Stimulated activated CD8-positive, alpha-beta memory T cell treated with anti-CD3 and anti-CD28 coated beads, Interleukin-15, amount 100 ng/mL, for 4 hours (primary cell): ENCODE measurements around the gene ZMYND11.
"Not testable (repeated sequence)": the region's sequence is repeated elsewhere in the genome, so short reads cannot be mapped to it uniquely, and the experiment has no call there.

Experiments used
- DNase-seq, 2 donors: peaks; one replicate each; pipeline ENCODE4 v3.0.0-alpha.2; 2020; ENCODE audit warnings: low read depth in 2 of 2

The ZMYND11 gene

DNA sequence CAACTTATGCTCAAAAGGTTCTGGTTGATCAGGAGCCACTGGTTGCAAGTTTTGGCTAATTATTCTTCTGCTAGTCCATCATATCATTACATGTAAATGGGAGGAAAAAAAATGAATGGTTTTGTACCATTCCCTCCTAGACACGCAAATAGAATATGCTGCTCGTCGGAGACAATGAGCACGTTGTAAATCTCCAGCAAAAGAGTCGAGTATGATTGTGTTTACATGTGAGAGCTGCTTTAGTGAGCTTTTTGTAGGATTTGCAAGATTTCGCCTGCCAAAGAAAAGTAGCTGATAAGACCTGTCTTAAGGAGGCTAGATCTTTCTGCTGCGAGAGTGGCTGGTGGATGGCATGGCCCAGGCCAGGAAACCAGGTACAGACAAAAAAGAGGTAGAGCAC, 109.0 kb downstream of the ZMYND11 start:
- no peak for DNase-seq

DNA sequence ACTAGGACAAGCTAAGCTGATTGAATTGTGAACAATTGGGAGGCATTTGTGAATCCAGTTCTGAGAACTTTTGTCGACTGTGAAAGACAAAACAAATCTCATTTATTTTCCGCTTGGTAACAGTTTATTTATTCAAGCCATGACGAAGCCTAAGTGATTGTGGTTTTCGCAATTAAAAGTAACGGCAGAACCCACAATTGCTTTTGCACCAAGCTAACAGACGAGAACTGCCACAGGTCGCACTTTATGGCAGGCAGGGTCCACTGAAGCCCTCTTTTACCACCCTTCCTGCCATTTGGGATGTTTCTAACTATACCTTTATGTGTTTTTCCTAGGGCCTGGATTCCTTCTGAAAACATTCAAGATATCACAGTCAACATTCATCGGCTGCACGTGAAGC, 111.2 kb downstream of the ZMYND11 start:
- no peak for DNase-seq

DNA sequence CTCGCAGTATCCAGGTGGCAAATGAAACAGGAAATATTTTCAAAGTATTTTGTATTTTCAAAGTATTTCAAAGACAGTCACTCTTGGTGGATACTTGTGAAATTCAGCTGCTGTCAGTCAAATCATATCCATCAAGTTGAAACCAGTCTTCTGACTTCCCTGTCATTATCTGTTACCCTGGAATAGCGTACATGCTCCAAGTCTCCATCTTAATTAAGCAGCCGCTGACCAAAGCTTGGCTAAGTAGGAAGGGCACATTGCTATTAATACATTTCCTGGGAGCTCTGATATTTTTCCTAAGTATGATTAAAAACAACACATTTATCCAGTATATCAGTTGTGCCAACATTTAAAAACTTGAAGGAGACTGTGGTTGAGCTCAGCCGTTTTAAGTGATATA, 112.2 kb downstream of the ZMYND11 start:
- DNase-seq = no peak

DNA sequence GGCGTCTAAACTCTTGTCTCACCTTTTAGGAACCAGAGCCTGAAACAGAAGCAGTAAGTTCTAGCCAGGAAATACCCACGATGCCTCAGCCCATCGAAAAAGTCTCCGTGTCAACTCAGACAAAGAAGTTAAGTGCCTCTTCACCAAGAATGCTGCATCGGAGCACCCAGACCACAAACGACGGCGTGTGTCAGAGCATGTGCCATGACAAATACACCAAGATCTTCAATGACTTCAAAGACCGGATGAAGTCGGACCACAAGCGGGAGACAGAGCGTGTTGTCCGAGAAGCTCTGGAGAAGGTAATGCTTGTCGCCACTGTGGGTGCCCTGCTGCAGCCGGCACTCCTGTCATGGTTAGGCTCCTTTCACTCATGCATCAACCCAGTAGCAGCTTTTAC, 113.1 kb downstream of the ZMYND11 start:
- no peak for DNase-seq

DNA sequence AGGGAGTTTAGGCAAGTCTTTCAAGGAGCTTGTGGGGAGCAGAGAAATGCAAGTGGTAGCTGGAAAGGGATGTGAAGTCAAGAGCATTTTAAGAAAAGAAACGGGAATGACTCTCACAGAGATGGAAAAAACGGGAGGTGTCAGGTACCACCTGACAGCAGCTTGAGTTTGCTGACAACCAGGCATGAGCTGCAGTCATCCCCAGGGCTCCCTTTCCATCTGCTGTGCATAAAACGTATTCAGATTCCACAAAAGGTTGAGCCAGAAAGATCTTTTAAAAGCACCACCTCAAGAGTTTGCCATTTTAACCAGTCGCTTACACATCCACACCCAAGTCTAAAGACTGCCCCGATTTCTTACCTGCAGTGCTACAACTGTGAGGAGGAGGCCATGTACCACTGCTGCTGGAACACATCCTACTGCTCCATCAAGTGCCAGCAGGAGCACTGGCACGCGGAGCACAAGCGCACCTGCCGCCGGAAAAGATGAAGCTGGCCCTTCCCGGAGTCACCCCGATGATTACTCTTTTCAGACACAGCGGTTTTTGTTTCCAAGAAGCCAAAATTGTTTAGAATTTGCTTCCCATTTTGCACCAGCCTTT, 116.8 kb downstream of the ZMYND11 start:
- no peak for DNase-seq

DNA sequence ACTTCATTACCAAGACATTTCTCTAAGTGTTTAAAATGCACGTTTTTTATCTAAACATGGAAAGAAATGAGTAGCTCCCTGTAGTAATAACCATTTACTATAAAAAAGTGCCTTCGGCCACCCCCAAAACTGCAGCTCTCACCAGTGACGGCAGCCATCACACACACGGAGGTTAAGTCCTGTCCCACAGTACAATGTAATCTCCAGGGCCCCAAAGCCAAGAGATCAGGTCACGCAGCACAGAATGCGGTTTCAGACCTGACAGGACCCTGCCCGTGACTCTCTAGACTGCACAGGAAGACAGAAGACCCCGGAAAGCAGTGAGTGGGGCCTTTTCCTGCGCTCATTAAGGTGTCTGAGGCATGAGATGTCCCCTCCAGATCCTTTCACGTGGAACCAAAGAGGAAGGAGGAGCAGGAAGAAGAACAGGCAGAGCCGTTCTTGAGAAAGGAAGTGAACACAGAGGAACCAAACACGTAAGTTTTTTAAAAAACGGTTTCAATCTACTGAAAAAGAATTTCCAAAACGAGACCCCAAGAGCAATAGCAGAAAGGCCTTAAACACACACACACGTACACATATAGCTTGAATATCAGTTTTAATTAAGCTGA, 125.7 kb downstream of the ZMYND11 start:
- no peak for DNase-seq

DNA sequence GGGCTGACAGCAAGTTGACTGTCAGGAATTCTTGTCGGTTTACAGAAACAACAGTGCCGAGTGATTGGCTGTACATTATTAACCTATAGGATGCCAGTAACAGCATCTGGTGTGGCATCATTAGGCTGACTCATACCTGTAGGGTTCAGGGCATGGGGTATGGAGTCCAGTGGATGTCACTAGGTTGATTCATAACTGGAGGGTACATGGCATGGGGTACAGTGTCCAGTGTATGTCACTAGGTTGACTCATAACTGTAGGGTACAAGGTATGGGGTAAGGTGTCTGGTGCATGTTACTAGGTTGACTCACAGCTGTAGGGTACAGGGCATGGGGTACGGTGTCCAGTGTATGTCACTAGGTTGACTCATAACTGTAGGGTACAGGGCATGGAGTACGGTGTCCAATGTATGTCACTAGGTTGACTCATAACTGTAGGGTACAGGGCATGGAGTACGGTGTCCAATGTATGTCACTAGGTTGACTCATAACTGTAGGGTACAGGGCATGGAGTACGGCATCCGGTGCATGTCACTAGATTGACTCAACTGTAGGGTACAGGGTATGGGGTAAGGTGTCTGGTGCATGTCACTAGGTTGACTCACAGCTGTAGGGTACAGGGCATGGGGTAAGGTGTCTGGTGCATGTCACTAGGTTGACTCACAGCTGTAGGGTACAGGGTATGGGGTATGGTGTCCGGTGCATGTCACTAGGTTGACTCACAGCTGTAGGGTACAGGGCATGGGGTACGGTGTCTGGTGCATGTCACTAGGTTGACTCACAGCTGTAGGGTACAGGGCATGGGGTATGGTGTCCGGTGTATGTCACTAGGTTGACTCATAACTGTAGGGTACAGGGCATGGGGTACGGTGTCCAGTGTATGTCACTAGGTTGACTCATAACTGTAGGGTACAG, 129.2 kb downstream of the ZMYND11 start:
- DNase-seq = not testable (repeated sequence)

DNA sequence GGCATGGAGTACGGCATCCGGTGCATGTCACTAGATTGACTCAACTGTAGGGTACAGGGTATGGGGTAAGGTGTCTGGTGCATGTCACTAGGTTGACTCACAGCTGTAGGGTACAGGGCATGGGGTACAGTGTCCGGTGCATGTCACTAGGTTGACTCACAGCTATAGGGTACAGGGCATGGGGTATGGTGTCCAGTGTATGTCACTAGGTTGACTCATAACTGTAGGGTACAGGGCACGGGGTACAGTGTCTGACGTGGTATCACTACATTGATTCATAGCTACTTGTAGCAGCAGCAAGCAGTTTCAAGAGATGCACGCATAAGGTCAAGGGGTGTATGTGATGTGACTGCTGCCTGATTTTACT, 129.8 kb downstream of the ZMYND11 start:
- not testable (repeated sequence) for DNase-seq

DNA sequence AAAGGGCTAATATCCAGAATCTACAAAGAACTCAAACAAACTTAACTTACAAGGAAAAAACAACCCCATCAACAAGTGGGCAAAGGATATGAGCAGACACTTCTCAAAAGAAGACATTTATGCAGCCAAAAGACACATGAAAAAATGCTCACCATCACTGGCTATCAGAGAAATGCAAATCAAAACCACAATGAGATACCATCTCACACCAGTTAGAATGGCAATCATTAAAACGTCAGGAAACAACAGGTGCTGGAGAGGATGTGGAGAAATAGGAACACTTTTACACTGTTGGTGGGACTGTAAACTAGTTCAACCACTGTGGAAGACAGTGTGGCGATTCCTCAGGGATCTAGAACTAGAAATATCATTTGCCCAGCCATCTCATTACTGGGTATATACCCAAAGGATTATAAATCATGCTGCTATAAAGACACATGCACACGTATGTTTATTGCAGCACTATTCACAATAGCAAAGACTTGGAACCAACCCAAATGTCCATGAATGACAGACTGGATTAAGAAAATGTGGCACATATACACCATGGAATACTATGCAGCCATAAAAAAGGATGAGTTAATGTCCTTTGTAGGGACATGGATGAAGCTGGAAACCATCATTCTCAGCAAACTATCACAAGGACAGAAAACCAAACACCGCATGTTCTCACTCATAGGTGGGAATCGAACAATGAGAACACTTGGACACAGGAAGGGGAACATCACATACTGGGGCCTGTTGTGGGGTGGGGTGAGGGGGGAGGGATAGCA, 130.7 kb downstream of the ZMYND11 start:
- DNase-seq = not testable (repeated sequence)

DNA sequence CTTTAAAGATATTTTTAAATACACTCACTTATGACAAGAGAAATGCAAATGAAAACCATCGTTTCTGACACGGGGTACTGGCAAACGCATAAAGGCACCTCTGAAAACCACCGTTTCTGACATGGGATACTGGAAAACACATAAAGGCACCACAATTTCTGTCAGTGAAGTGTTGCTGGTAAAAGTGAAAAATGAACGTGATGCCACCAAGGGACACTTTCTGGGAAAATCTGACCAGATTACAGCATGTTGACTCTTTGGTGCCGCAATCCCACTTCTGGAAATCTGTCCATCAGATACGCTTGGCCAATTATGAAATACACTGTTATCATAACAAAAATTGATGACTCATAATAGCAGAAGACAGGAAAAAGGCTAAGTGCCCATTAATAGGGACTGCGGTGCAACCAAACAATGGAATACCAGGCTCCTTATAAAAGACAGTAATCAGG, 131.7 kb downstream of the ZMYND11 start:
- no peak for DNase-seq

DNA sequence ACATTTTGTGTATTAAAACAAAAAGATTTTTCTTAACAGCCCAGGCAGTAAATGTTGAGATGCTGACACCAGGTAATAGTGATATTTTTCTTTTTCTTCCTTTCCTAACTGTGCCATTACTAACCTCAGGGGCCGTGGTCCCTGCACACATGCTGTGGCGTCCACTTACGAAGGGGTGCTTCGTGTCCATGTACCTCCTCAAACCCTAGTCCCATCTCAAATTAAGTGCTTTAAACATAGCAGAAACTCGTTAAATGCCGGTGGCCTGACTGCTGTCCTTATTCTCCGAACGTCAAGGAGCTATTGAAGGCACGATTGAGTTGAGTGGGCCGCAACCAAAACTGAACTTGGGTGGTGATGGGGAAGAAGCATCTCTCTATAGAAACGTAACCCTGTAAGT, 132.4 kb downstream of the ZMYND11 start:
- DNase-seq = no peak

DNA sequence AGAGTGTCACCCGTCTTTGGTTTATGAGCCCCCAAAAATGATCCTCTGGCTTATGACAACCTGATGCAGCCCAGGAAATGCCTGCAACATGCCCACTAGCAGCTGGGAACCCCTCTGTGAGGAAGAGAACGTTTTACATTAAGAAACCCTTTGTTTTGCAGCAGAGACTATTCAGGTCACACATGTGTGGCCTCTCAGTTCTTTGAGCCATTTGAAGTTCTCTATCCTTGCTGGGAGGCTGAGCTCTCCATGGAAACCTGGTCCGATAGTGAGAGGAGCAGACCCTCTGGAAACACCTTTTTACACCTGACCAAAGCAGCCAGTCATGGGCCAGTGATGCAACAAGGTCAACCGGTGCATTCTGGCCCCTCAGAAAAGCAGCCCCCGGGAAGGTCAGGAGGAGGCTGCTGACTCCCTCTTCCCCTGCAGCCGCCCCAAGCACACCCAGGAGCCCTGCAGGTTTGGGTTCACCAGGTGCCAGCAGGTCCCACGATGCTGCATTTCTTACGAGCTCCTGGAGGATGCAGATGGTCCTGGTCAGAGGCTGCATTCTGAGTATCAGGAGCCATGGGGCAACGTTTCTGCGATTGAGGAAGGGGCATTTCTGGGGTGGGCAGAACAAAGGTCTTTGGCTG, 134.3 kb downstream of the ZMYND11 start:
- no peak for DNase-seq

DNA sequence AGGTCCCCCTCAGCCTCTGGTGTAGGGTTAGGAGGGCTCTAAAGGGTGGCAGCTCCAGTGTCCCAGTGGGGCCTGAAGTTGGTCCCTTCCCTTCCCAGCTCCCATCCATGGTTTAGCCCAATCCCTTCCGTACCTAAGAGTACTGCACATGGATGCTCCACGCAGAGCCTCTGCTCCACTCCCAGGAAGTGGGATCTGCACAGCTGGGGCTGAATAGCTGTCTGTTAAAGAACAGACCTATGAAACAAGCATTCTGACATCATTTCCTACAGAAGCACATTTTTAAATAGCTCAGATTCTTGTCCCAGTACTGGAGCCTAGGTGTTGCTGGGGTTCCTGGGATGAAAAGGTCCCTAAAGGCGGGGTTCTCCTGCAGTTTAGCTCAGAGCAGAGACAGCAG, 135.9 kb downstream of the ZMYND11 start:
- DNase-seq = no peak

DNA sequence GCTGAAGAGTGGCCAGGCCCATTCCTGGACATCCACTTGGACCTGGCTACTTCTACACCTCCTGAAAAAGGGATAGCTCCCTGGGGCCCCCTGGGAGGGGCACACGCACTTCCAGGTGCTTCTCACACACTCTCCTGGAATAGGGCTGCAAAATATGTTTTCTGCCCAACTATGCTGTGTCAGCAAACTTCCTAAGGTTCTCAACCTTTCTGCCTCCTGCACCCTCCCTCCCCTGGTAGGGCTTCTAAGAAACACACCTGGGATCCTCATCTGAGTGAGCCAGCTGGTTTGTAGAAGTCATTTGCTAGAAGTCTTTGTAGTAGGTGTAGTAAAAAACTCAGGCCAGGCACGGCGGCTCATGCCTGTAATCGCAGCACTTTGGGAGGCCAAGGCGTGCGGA, 136.5 kb downstream of the ZMYND11 start:
- DNase-seq = no peak

DNA sequence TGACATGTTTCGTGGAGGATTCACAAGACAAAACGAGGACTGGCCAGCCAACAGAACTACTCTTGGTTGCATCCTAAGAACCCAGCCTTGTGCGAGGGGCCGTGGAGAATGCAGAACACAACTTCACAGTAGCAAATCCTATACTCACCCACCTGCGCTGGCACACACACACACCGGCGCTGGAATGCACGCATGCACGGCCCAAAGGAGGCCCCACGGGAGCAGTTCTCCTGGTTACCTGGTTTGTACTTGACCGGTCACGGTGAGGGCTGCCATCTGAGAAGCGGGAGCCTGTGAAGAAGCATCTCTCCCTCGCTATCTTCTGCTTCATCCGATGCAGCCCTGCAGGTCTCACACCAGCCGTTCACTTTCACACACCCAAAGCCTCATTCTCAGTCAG, 137.8 kb downstream of the ZMYND11 start:
- no peak for DNase-seq

DNA sequence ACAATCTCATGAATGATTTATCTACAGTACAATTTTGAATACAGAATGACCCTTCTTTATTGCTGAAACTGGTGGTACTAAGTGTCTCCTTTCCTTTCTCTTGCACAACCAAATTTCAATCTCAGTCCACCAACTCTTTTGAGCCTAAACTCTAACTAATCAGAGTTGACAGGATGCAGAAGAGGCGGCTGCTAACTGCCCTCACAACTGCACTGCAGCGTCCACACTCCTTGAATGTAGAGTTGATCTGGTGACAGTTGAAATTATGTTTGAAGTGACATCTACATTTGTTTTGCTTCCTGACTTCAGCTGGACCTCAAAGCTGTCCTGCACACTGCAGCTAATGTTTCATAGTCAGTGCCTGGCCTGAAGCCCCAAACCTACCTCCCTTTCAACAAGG, 139.6 kb downstream of the ZMYND11 start:
- no peak for DNase-seq

DNA sequence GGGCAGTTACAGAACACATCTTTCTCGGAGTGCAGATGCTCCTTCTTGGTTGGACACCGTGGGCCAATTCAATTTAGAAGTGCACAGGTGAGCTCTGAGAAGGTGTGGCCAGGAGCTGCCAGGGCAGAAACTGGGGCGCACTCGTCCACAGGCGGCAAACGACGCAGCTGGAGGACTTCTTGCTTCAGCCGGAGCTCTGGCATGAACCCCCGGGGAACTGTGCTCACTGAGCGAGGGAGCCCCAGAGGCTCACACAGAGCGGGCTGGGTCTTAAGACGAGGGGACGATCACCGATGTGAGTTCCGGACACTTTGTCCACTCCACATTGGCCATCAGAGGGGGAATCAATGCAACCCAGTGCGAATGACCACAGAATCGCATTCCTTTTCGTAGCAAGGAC, 140.4 kb downstream of the ZMYND11 start:
- no peak for DNase-seq

DNA sequence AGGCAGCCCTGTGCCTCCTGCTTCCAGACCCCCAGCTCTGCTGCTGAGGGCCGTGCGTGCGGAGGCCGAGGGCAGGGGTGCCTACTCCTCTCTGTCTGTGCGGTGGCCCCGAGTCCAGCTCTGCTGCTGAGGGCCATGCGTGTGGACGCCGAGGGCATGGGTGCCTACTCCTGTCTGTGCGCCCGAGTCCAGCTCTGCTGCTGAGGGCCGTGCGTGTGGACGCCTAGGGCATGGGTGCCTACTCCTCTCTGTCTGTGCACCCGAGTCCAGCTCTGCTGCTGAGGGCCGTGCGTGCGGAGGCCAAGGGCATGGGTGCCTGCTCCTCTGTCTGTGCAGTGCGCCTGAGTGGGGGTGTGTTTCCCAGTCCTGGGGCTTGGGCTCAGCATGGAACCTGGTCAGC, 142.7 kb downstream of the ZMYND11 start:
- DNase-seq = no peak

DNA sequence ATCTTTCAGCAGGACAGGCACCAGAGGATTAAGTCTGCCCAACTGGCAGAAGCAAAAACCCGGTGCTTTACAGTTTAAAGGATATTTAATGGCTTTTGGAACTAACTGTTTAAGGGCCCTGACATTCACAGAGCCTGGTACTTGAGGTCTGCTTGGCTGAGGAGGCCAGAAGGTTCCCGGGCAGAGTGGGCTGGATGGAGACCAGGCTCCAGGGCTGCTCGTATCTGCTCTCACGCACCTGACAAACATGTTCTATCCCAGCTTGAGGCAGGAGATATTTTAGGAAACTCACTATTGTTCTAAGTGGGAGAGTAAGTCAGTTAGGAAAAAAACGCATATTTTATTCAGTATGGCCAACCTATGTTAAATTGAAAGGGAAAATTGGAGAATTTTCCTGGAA, 143.5 kb downstream of the ZMYND11 start:
- DNase-seq = no peak

DNA sequence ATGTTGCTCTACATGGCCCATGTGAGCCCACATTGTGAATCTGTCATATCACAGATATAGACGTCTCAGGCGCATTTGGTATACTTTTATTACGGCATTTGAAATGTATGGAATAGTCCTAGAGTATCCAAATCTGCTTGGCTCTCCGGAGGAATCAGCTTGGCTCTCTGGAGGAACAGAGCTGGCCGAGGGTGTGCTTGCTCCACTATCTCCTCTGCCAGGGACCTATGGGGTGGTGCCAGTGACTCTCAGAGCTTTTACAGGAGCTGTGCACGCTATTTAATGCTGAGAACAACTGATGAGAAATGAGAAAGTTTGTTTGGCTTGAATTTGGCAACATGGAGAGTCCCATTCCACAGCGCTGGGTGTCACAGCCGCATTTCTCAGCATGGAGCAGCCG, 144.0 kb downstream of the ZMYND11 start:
- DNase-seq = no peak

DNA sequence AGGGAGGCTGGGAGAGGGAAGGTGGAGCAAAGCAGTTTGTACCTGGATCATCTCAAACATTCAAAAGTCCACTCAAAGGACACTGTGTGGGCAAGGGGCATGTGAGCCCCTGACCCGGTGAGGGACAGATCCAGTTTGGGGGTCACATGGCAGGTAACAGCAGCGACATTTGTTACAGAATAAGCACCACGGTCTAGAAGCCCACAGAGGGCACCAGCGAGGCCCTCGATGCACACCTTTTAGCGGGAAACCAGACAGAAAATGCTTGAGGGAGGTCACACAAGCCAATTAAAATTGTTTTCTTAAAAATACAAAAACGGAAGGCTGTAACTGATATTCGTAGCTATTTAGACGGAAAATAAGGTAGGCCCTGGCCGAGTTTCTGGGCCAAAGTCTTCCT, 144.4 kb downstream of the ZMYND11 start:
- DNase-seq = no peak
